HepG2 (cell line): ENCODE data around the gene ZNF792. TPM values are rescaled to one million over a fixed set of nuclear protein-coding genes. Genes with fewer than 3 reads are reported as not detected.

ENCODE experiments used
- ATAC-seq: fragments of 200-7000 bp; cut with Tn5 transposase; 3 replicates; pipeline ENCODE4 v1.9.1; 2020; ENCODE audit warnings: mild to moderate bottlenecking, moderate library complexity
- BruUV-seq: library from RNA; stranded (reverse); fragments of 400-500 nt; replicated peaks from 2 replicates; lab custom pipeline; 2021; lab: Mats Ljungman, UMichigan
- CTCF ChIA-PET: fragments of 300-600 bp; formaldehyde crosslinking; extraction: SDS; loops from one replicate; lab custom pipeline; 2021; ENCODE audit warnings: low total read pairs, inconsistent platforms, low intra/inter-chr PET ratio; lab: Yijun Ruan, JAX
- POLR2A ChIA-PET: fragments of 350-600 bp; sonication (Branson Sonifier 250); formaldehyde crosslinking; loops from one replicate; lab custom pipeline; 2020; ENCODE audit warnings: antibody characterized with exemption, inconsistent platforms; lab: Yijun Ruan, JAX
- DNase-seq: peaks from one replicate; pipeline ENCODE4 v3.0.0-alpha.2; 2015; ENCODE audit warnings: low spot score
- FAIRE-seq: peaks from 3 replicates; lab custom pipeline; 2011; peaks lifted over from hg19 to GRCh38; lab: Jason Lieb, UNC
- H2AFZ ChIP-seq: one replicate; pipeline ENCODE4 v1.6.1; 2011; ENCODE audit warnings: low read length, inconsistent platforms
- H3K27ac ChIP-seq: fragments of 300-600 bp; 3 replicates; pipeline ENCODE4 v1.8.0; 2011; ENCODE audit warnings: mixed run types, mild to moderate bottlenecking, mixed read lengths, low read length, inconsistent platforms; ENCODE audit not compliant: insufficient read depth; ENCODE audit errors: extremely low read length
- H3K27me3 ChIP-seq, 2 experiments: fragments of 200-600 bp in 1 of 2; 2 replicates in 1 of 2; 3 replicates in 1 of 2; pipeline versions ENCODE4 v1.6.0 to v1.8.0; 2011; ENCODE audit warnings: low read length in 2 of 2, mild to moderate bottlenecking in 2 of 2, moderate library complexity in 2 of 2, inconsistent platforms in 1 of 2; ENCODE audit not compliant: insufficient read depth in 2 of 2, control insufficient read depth in 1 of 2
- H3K36me3 ChIP-seq, 2 experiments: fragments of 200-600 bp in 1 of 2; replicated peaks in 1 of 2; 2 replicates in 1 of 2; 3 replicates in 1 of 2; pipeline versions ENCODE4 v1.5.1 to v1.8.0; 2011; ENCODE audit warnings: low read length in 2 of 2, inconsistent platforms in 1 of 2; ENCODE audit not compliant: insufficient read depth in 2 of 2, control insufficient read depth in 1 of 2
- H3K4me1 ChIP-seq: 2 replicates; pipeline ENCODE4 v1.5.1; 2012; ENCODE audit warnings: low read length, inconsistent platforms; ENCODE audit not compliant: insufficient read depth
- H3K4me2 ChIP-seq: 2 replicates; pipeline ENCODE4 v1.6.0; 2011; ENCODE audit warnings: low read depth, low read length, inconsistent platforms
- H3K4me3 ChIP-seq, 3 experiments: fragments of 200-600 bp in 1 of 3; sonication (generic), shearing (Covaris generic) in 1 of 3; replicated peaks in 1 of 3; 2 replicates each; pipeline ENCODE4 v1.5.1; 2011 to 2016; ENCODE audit warnings: low read length in 3 of 3, inconsistent platforms in 2 of 3, low read depth in 2 of 3, mild to moderate bottlenecking in 2 of 3, control low read depth in 1 of 3, mixed read lengths in 1 of 3; ENCODE audit not compliant: insufficient read depth in 1 of 3
- H3K79me2 ChIP-seq: one replicate; pipeline ENCODE4 v1.6.1; 2011; ENCODE audit warnings: low read length, inconsistent platforms; ENCODE audit not compliant: insufficient read depth
- H3K9ac ChIP-seq: 2 replicates; pipeline ENCODE4 v1.6.0; 2011; ENCODE audit warnings: mild to moderate bottlenecking, low read depth, low read length, inconsistent platforms; ENCODE audit not compliant: insufficient read depth
- H3K9me3 ChIP-seq: 2 replicates; pipeline ENCODE4 v1.5.1; 2012; ENCODE audit warnings: mild to moderate bottlenecking, low read length
- H4K20me1 ChIP-seq: 2 replicates; pipeline ENCODE4 v1.6.0; 2011; ENCODE audit warnings: inconsistent platforms, mild to moderate bottlenecking, low read length, moderate library complexity; ENCODE audit not compliant: insufficient read depth
- CAMTA2 ChIP-seq: sonication (generic); formaldehyde crosslinking; IDR thresholded peaks from 2 replicates; pipeline ENCODE4 v1.4.0; 2020; ENCODE audit warnings: mild to moderate bottlenecking, missing genetic modification reagents, borderline replicate concordance
- HNRNPUL1 ChIP-seq: fragments of 200-400 bp; formaldehyde crosslinking; IDR thresholded peaks from 2 replicates; pipeline ENCODE4 v1.6.1; 2017; ENCODE audit warnings: low read depth, mild to moderate bottlenecking, low read length, moderate library complexity
- HOXA7 ChIP-seq: sonication (generic); formaldehyde crosslinking; IDR thresholded peaks from 2 replicates; pipeline ENCODE4 v1.8.1; 2022; ENCODE audit warnings: mild to moderate bottlenecking, missing genetic modification reagents, moderate library complexity
- KDM2A ChIP-seq: sonication (generic); formaldehyde crosslinking; IDR thresholded peaks from 2 replicates; pipeline ENCODE4 v1.4.0; 2020; ENCODE audit warnings: low read depth, missing genetic modification reagents, borderline replicate concordance
- MAFK ChIP-seq, 2 experiments: IDR thresholded peaks in 1 of 2; conservative IDR thresholded peaks in 1 of 2; 2 replicates each; pipeline ENCODE4 v1.6.1; 2011; ENCODE audit warnings: improper control_type of control experiment in 2 of 2, low read length in 2 of 2
- NCOR1 ChIP-seq: fragments of 200-600 bp; sonication (generic); IDR thresholded peaks from 2 replicates; pipeline ENCODE4 v1.7.0; 2017; ENCODE audit warnings: antibody characterized with exemption, low read length, borderline replicate concordance
- NFYB ChIP-seq: sonication (generic); formaldehyde crosslinking; IDR thresholded peaks from 2 replicates; pipeline ENCODE4 v1.4.0; 2020; ENCODE audit warnings: missing genetic modification reagents
- PITX1 ChIP-seq: sonication (generic); formaldehyde crosslinking; IDR thresholded peaks from 2 replicates; pipeline ENCODE4 v1.5.1; 2020; ENCODE audit warnings: mild to moderate bottlenecking, missing genetic modification reagents
- PLRG1 ChIP-seq: fragments of 450-650 bp; conservative IDR thresholded peaks from 2 replicates; pipeline ENCODE4 v1.6.1; 2016
- SP4 ChIP-seq: sonication (generic); formaldehyde crosslinking; IDR thresholded peaks from 2 replicates; pipeline ENCODE4 v1.8.1; 2023; ENCODE audit warnings: mild to moderate bottlenecking, missing genetic modification reagents
- SPEN ChIP-seq: sonication (generic); formaldehyde crosslinking; IDR thresholded peaks from 2 replicates; pipeline ENCODE4 v1.5.1; 2020; ENCODE audit warnings: low read depth, mild to moderate bottlenecking, missing genetic modification reagents
- THAP11 ChIP-seq: IDR thresholded peaks from 2 replicates; pipeline ENCODE4 v1.6.1; 2016; ENCODE audit warnings: missing biosample characterization, missing genetic modification reagents
- XBP1 ChIP-seq: sonication (generic); formaldehyde crosslinking; IDR thresholded peaks from 2 replicates; pipeline ENCODE4 v1.5.0; 2020; ENCODE audit warnings: missing genetic modification reagents
- ZNF251 ChIP-seq: sonication (generic); formaldehyde crosslinking; IDR thresholded peaks from 2 replicates; pipeline ENCODE4 v1.9.0; 2021; ENCODE audit warnings: mild to moderate bottlenecking, missing genetic modification reagents
- ZNF558 ChIP-seq: sonication (generic); formaldehyde crosslinking; IDR thresholded peaks from 2 replicates; pipeline ENCODE4 v1.9.0; 2022; ENCODE audit warnings: mild to moderate bottlenecking, missing genetic modification reagents, borderline replicate concordance
- ZNF616 ChIP-seq: sonication (generic); formaldehyde crosslinking; IDR thresholded peaks from 2 replicates; pipeline ENCODE4 v1.5.0; 2020; ENCODE audit warnings: low read depth, mild to moderate bottlenecking, missing genetic modification reagents
- ZNF713 ChIP-seq: sonication (generic); formaldehyde crosslinking; IDR thresholded peaks from 2 replicates; pipeline ENCODE4 v1.4.0; 2020; ENCODE audit warnings: mild to moderate bottlenecking, missing genetic modification reagents
- ZNF740 ChIP-seq: sonication (generic); formaldehyde crosslinking; IDR thresholded peaks from 2 replicates; pipeline ENCODE4 v1.4.0; 2020; ENCODE audit warnings: missing genetic modification reagents
- WGBS: methylation state at CpG from one replicate; pipeline ENCODE4 v1.1.6; 2017; ENCODE audit warnings: low lambda C conversion rate; 5-methylcytosine and 5-hydroxymethylcytosine counted together
- in situ Hi-C: cut with HindIII; loops from 2 replicates; pipeline ENCODE4 v1.10.0; 2017; ENCODE audit warnings: low pct_unique_long_range_greater_than_20kb; ENCODE audit not compliant: extremely low pct_ligation_motif_present
- intact Hi-C: fragments of 100-400 bp; cut with micrococcal nuclease; formaldehyde crosslinking; loops from one replicate; pipeline ENCODE4 v1.10.0; 2022; ENCODE audit not compliant: unreplicated experiment
- polyA plus RNA-seq, 8 experiments: library from polyadenylated mRNA; depleted of rRNA in 3 of 8; stranded (reverse) in 7 of 8; unstranded in 1 of 8; fragments of >200 nt; fragmentation: Illumina TruSeq in 4 of 8; extraction: Trizol in 4 of 8; gene quantifications; 2 replicates each; pipeline versions ENCODE4 v1.2.1 to v1.2.3, GENCODE V29; 2011 to 2016; ENCODE audit warnings: low read depth in 4 of 8, missing spikeins in 1 of 8, mixed read lengths in 1 of 8; ENCODE audit not compliant: insufficient read depth in 1 of 8
- total RNA-seq, 5 experiments: library from RNA; depleted of rRNA; stranded (reverse); fragments of >200 nt; fragmentation: Illumina TruSeq; extraction: Trizol; gene quantifications; 2 replicates each; pipeline ENCODE4 v1.2.3, GENCODE V29; 2016; ENCODE audit warnings: low read depth in 1 of 5
- TF ChIP-seq, protein P1 (sequence below): sonication (generic); formaldehyde crosslinking; IDR thresholded peaks from 2 replicates; pipeline ENCODE4 v1.8.1; 2023; ENCODE audit warnings: mild to moderate bottlenecking, inconsistent platforms, moderate library complexity, missing genetic modification reagents, borderline replicate concordance

Gene ZNF792
- total and polyA plus RNA-seq, 2 of the 13 experiments (the other 11 are each of a cell fraction or from before 2014, with no cell fraction given), result 5.5 to 11.5 TPM

- Histone ChIP-seq H3K4me3 (no peak overlapping the region), H3K27ac (no peak overlapping the region), H3K4me1 (peaks cover 21% of the 10 kb centered on the region), H3K9me3 (peaks cover 4% of the 10 kb centered on the region), H4K20me1 (peaks cover 23% of the 10 kb centered on the region; the same call in 1 of the 2 replicates), H3K27me3 (peaks cover 0 to 3% of the 10 kb centered on the region in 2 experiments; a peak in 1 of 5 replicates), H3K4me2 (no peak overlapping the region), H3K36me3 (peaks cover 28 to 46% of the 10 kb centered on the region in 2 experiments), H3K9ac (no peak overlapping the region), H2AFZ (no peak overlapping the region), H3K79me2 (peaks cover 33% of the 10 kb centered on the region)
- no peak for TF ChIP-seq PITX1 (CRISPR knock-in tag)
- no peak for TF ChIP-seq ZNF713
- TF ChIP-seq SP4 (CRISPR knock-in tag), result no peak
- no peak for TF ChIP-seq ZNF558 (CRISPR knock-in tag)
- TF ChIP-seq PLRG1, result no peak
- TF ChIP-seq THAP11 (CRISPR knock-in tag), result no peak
- TF ChIP-seq ZNF251 (CRISPR knock-in tag), result no peak
- TF ChIP-seq NCOR1, result no peak
- TF ChIP-seq ZNF740, result no peak
- TF ChIP-seq, protein P1, sequence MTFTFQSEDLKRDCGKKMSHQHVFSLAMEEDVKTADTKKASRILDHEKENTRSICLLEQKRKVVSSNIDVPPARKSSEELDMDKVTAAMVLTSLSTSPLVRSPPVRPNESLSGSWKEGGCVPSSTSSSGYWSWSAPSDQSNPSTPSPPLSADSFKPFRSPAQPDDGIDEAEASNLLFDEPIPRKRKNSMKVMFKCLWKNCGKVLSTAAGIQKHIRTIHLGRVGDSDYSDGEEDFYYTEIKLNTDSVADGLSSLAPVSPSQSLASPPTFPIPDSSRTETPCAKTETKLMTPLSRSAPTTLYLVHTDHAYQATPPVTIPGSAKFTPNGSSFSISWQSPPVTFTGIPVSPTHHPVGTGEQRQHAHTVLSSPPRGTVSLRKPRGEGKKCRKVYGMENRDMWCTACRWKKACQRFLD, result no peak
- no peak for TF ChIP-seq CAMTA2
- TF ChIP-seq HOXA7 (CRISPR knock-in tag), result no peak
- no peak for TF ChIP-seq XBP1 (CRISPR knock-in tag)
- no peak for TF ChIP-seq NFYB
- TF ChIP-seq SPEN (CRISPR knock-in tag), result no peak
- no peak for TF ChIP-seq MAFK (conservative IDR thresholded peaks at IDR 0.05 in 1 of 2, IDR thresholded peaks at IDR 0.05 in 1 of 2; ENCODE audit: low read length in 2 of 2)
- no peak for TF ChIP-seq HNRNPUL1
- no peak for TF ChIP-seq KDM2A (CRISPR knock-in tag)
- no peak for TF ChIP-seq ZNF616 (CRISPR knock-in tag)
- in situ Hi-C loops (no loop called here), intact Hi-C loops (no loop called here)
- ATAC-seq (no peak), FAIRE-seq (no peak), DNase-seq (no peak)
- POLR2A ChIA-PET, result no interaction called here
- BruUV-seq, result no TSS peak
- WGBS, result 86% methylated on average over 7 of the region's 7 CpGs
- CTCF ChIA-PET, result no interaction called here
Observed at GRCh38 chr19:34959021-34959420, 5.0 kb downstream of the ZNF792 start.
